Ovary (tissue), 10 donors: ENCODE measurements around the gene SMIM24. TPM values are rescaled to one million over a fixed set of nuclear protein-coding genes. Genes with fewer than 3 reads are reported as not detected.
"Not testable (repeated sequence)": the region's sequence is repeated elsewhere in the genome, so short reads cannot be mapped to it uniquely, and the experiment has no call there.

Source experiments
- DNase-seq, 5 donors: peaks; one replicate each; pipeline ENCODE4 v3.0.0-alpha.2; 2019 to 2020
- H3K27ac ChIP-seq, 2 donors: fragments of 200-600 bp; one replicate each; pipeline versions ENCODE4 v1.5.1 to v1.8.0; 2019 to 2022
- H3K27me3 ChIP-seq: fragments of 200-600 bp; one replicate; pipeline ENCODE4 v1.8.0; 2022
- H3K36me3 ChIP-seq: fragments of 200-600 bp; sonication (generic); one replicate; pipeline ENCODE4 v1.5.1; 2019
- H3K4me1 ChIP-seq: one replicate; pipeline ENCODE4 v1.8.1; 2013; ENCODE audit warnings: mild to moderate bottlenecking, moderate library complexity; ENCODE audit not compliant: insufficient read depth
- H3K4me3 ChIP-seq: fragments of 200-600 bp; sonication (generic); one replicate; pipeline ENCODE4 v1.5.1; 2017
- H3K9me3 ChIP-seq, 2 donors: fragments of 200-600 bp in 1 of 2; sonication (generic) in 1 of 2; one replicate each; pipeline versions ENCODE4 v1.5.1 to v1.8.1; 2013 to 2019; ENCODE audit warnings: mild to moderate bottlenecking in 1 of 2, moderate library complexity in 1 of 2
- CTCF ChIP-seq, 3 donors: fragments of 450-650 bp in 2 of 3; fragments of 200-600 bp in 1 of 3; IDR thresholded peaks; one replicate each; pipeline versions ENCODE4 v1.5.1 to v1.8.0; 2016 to 2022; ENCODE audit warnings: antibody characterized with exemption in 3 of 3, mild to moderate bottlenecking in 1 of 3
- EP300 ChIP-seq: sonication (generic); formaldehyde crosslinking; IDR thresholded peaks from one replicate; pipeline ENCODE4 v1.6.1; 2017; ENCODE audit warnings: antibody characterized with exemption
- POLR2A ChIP-seq: fragments of 450-650 bp; IDR thresholded peaks from one replicate; pipeline ENCODE4 v1.6.1; 2017; ENCODE audit warnings: antibody characterized with exemption, mild to moderate bottlenecking, moderate library complexity
- WGBS, 3 donors: extraction: QIAGEN DNeasy Blood & Tissue Kit in 1 of 3; methylation state at CpG; one replicate each; pipeline versions ENCODE4 v1.1.5 to v1.1.7; 2013 to 2017; 5-methylcytosine and 5-hydroxymethylcytosine counted together
- intact Hi-C, 4 donors: fragments of 100-400 bp; cut with DNase I; formaldehyde crosslinking; loops; one replicate each; pipeline versions ENCODE4 v1.11.0 to v1.15.1; 2022 to 2023
- long read RNA-seq, 3 donors: library from polyadenylated mRNA in 2 of 3; unstranded in 2 of 3; transcript quantifications; one replicate each; pipeline ENCODE4 v2.0.0 and lab custom pipeline, GENCODE V29; 2021 to 2026
- polyA plus RNA-seq, 2 donors: library from polyadenylated mRNA; stranded (reverse); fragments of 200-250 nt in 1 of 2; fragments of 350-450 nt in 1 of 2; fragmentation: Illumina TruSeq in 1 of 2; extraction: RNeasy Lipid Tissue Mini Kit (QIAGEN cat#74804) in 1 of 2; gene quantifications; one replicate each; pipeline ENCODE4 v1.2.3, GENCODE V29; 2013 to 2014
- total RNA-seq, 7 donors: library from RNA; depleted of rRNA in 2 of 7; stranded (reverse); fragments of >200 nt in 2 of 7; fragmentation: NEBNext Ultra II Directional in 3 of 7; extraction: Animal tissue kit (Norgen Biotek cat#: 25700) in 3 of 7; gene quantifications; one replicate each; pipeline versions ENCODE4 v1.1.0 to v1.2.4, GENCODE V29; 2016 to 2023
- donor health status: DM: no; HTN: no; CAD: no; lungs with moderate emphysema.
- donor health status: DM: no; HTN: no; CAD: no.
- donor health status: Bipolar disorder and iron deficiency.
- donor health status: DM: yes; HTN: yes; CAD: no.
- donor health status: DM: no; HTN: no; CAD: no.
- donor health status: DM: yes; HTN: yes; CAD: no.

Gene SMIM24
- total RNA-seq (1 to 10 TPM in 2 of 7 donors, under 1 TPM in 2, not detected in 3; 0.30 to 2.6 (median 1.5) TPM), polyA plus RNA-seq (1 to 10 TPM in 1 of 2 donors, under 1 TPM in 1; 0.10 to 1.2 TPM)
- long read RNA-seq, donor 1, partial matches to known transcripts = 0 of 2 reads
- long read RNA-seq, donor 1, other reads (novel, unspliced or antisense) = 2 of 2 reads
- long read RNA-seq, donor 2, partial matches to known transcripts = 0 of 2 reads
- long read RNA-seq, donor 2, other reads (novel, unspliced or antisense) = 0 of 2 reads
- long read RNA-seq, donor 3, partial matches to known transcripts = 0 of 1 reads
- long read RNA-seq, donor 3, other reads (novel, unspliced or antisense) = 1 of 1 reads

GRCh38 chr19:3480383-3481091 is at the start of gene SMIM24:
Gene SMIM24, minus strand, starts transcription at chr19:3480525. Its CDS starts 62 bp downstream, at chr19:3480463.
- 27 to 35% (median 34%) methylated on average over 25 to 27 of the region's 27 CpGs for WGBS, 3 donors

GRCh38 chr19:3529299-3529698 is 49.0 kb upstream of the SMIM24 start:
- H3K27me3 ChIP-seq, H3K4me3 ChIP-seq, DNase-seq, H3K27ac ChIP-seq, H3K36me3 ChIP-seq, intact Hi-C loops, H3K4me1 ChIP-seq, H3K9me3 ChIP-seq: not testable (repeated sequence)
- WGBS, 3 donors = 93 to 99% (median 95%) methylated on average over 7 of the region's 7 CpGs

More at GRCh38 chr19:3480383-3481091, at the start of gene SMIM24:
- Histone ChIP-seq H3K27ac (no peak within 1 kb of the TSS), H3K36me3 (no peaks in the 10 kb centered on the region), H3K4me3 (no peak within 1 kb of the TSS), H3K27me3 (no peaks in the 10 kb centered on the region), H3K9me3 (no peaks in the 10 kb centered on the region), H3K4me1 (no peaks in the 10 kb centered on the region)
- intact Hi-C loops = loop anchor here in 1 of 4 donors (5.0 kb wide), 1 partner anchor 158 kb away; no protein-coding TSS in a partner anchor
- TF ChIP-seq POLR2A = no peak
- TF ChIP-seq EP300 = no peak
- TF ChIP-seq CTCF (IDR thresholded peaks at IDR 0.05) = no peak
- no peak for DNase-seq

GRCh38 chr19:3528539-3529211 is 48.4 kb upstream of the SMIM24 start:
- 90 to 94% (median 94%) methylated on average over 20 of the region's 20 CpGs for WGBS, 3 donors

GRCh38 chr19:3528080-3528479 is 47.8 kb upstream of the SMIM24 start:
- H3K27me3 ChIP-seq = no peaks in the 10 kb centered on the region
- H3K4me1 ChIP-seq = no peaks in the 10 kb centered on the region
- intact Hi-C loops = no loop called here
- H3K4me3 ChIP-seq = no peak overlapping the region
- no peak overlapping the region for H3K27ac ChIP-seq
- no peaks in the 10 kb centered on the region for H3K36me3 ChIP-seq
- TF ChIP-seq EP300 (no peak), POLR2A (no peak)
- no peak for DNase-seq
- 94 to 99% (median 98%) methylated on average over 14 of the region's 14 CpGs for WGBS, 3 donors
- no peaks in the 10 kb centered on the region for H3K9me3 ChIP-seq

More at GRCh38 chr19:3528539-3529211, 48.4 kb upstream of the SMIM24 start:
- H3K4me3 ChIP-seq = no peak overlapping the region
- no peaks in the 10 kb centered on the region for H3K27me3 ChIP-seq
- no peaks in the 10 kb centered on the region for H3K9me3 ChIP-seq
- no peak overlapping the region for H3K27ac ChIP-seq
- TF ChIP-seq POLR2A = no peak
- no peak for TF ChIP-seq EP300
- TF ChIP-seq CTCF (IDR thresholded peaks at IDR 0.05) = no peak
- intact Hi-C loops = no loop called here
- no peak for DNase-seq
- H3K4me1 ChIP-seq = peaks cover 2% of the 10 kb centered on the region
- no peaks in the 10 kb centered on the region for H3K36me3 ChIP-seq

- H3K27me3 ChIP-seq = no peaks in the 10 kb centered on the region
- intact Hi-C loops = no loop called here
- H3K4me1 ChIP-seq = no peaks in the 10 kb centered on the region
- H3K4me3 ChIP-seq = no peak overlapping the region
- H3K36me3 ChIP-seq = no peaks in the 10 kb centered on the region
- no peak for DNase-seq
- 93 to 94% (median 94%) methylated on average over 20 to 21 of the region's 21 CpGs for WGBS, 3 donors
- TF ChIP-seq EP300 = no peak
- TF ChIP-seq CTCF (IDR thresholded peaks at IDR 0.05) = no peak
- no peak for TF ChIP-seq POLR2A
- no peaks in the 10 kb centered on the region for H3K9me3 ChIP-seq
- no peak overlapping the region for H3K27ac ChIP-seq
Measured at GRCh38 chr19:3527238-3527910, 47.0 kb upstream of the SMIM24 start.
